Smooth muscle cell (in vitro differentiated cells): Measurements from ENCODE around the gene PACC1. TPM values are rescaled to one million over a fixed set of nuclear protein-coding genes. Genes with fewer than 3 reads are reported as not detected.

Experiments used
- DNase-seq: peaks from one replicate; lab custom pipeline; 2025; ENCODE audit not compliant: unreplicated experiment; lab: John Stamatoyannopoulos, UW
- H2AFZ ChIP-seq: fragments of 200-600 bp; sonication (generic); 2 replicates; pipeline ENCODE4 v1.6.0; 2016; ENCODE audit warnings: antibody characterized with exemption, low read depth, mild to moderate bottlenecking
- H3F3A ChIP-seq: fragments of 200-600 bp; sonication (generic); 2 replicates; pipeline ENCODE4 v1.6.0; 2017; ENCODE audit warnings: antibody characterized with exemption, low read depth
- H3K27ac ChIP-seq: fragments of 200-600 bp; sonication (generic); 2 replicates; pipeline ENCODE4 v1.5.1; 2016; ENCODE audit warnings: low read depth, mild to moderate bottlenecking
- H3K27me3 ChIP-seq: fragments of 200-600 bp; sonication (generic); 2 replicates; pipeline ENCODE4 v1.6.1; 2016; ENCODE audit warnings: low read depth, mild to moderate bottlenecking
- H3K36me3 ChIP-seq: fragments of 200-600 bp; sonication (generic); 2 replicates; pipeline ENCODE4 v1.5.1; 2016; ENCODE audit warnings: low read depth
- H3K4me1 ChIP-seq: fragments of 200-600 bp; sonication (generic); 2 replicates; pipeline ENCODE4 v1.5.1; 2016; ENCODE audit warnings: low read depth
- H3K4me2 ChIP-seq: fragments of 200-600 bp; sonication (generic); 2 replicates; pipeline ENCODE4 v1.6.0; 2016; ENCODE audit warnings: mild to moderate bottlenecking
- H3K4me3 ChIP-seq: fragments of 200-600 bp; sonication (generic); 2 replicates; pipeline ENCODE4 v1.5.1; 2016; ENCODE audit warnings: mild to moderate bottlenecking
- H3K79me2 ChIP-seq: fragments of 200-600 bp; sonication (generic); 2 replicates; pipeline ENCODE4 v1.6.0; 2016; ENCODE audit warnings: low read depth, mild to moderate bottlenecking
- H3K9ac ChIP-seq: fragments of 200-600 bp; sonication (generic); 2 replicates; pipeline ENCODE4 v1.6.0; 2016; ENCODE audit warnings: low read depth
- H3K9me3 ChIP-seq: fragments of 200-600 bp; sonication (generic); replicated peaks from 2 replicates; pipeline ENCODE4 v1.5.1; 2016; ENCODE audit warnings: low read depth
- H4K20me1 ChIP-seq: fragments of 200-600 bp; sonication (generic); 2 replicates; pipeline ENCODE4 v1.6.0; 2016; ENCODE audit warnings: low read depth
- WGBS: methylation state at CpG from one replicate; pipeline ENCODE4 v1.1.7; 2016; ENCODE audit warnings: low lambda C conversion rate; 5-methylcytosine and 5-hydroxymethylcytosine counted together
- polyA plus RNA-seq: library from polyadenylated mRNA; unstranded; fragments of >200 nt; fragmentation: Nextera tagmentation; extraction: Ambion mirVana; gene quantifications from 2 replicates; pipeline ENCODE4 v1.2.1, GENCODE V29; 2016
- total RNA-seq: library from RNA; depleted of rRNA; stranded (reverse); fragments of >200 nt; gene quantifications from 2 replicates; pipeline ENCODE4 v1.2.3, GENCODE V29; 2014
- TF ChIP-seq, protein P1 (sequence below): fragments of 200-600 bp; sonication (generic); IDR thresholded peaks from 2 replicates; pipeline ENCODE4 v1.5.1; 2017; ENCODE audit warnings: borderline replicate concordance, mild to moderate bottlenecking, antibody characterized with exemption; ENCODE audit not compliant: insufficient read depth, poor library complexity, severe bottlenecking

The PACC1 gene
- total and polyA plus RNA-seq, 2 experiments from 2014 or later: 8.5 to 8.8 TPM

DNA sequence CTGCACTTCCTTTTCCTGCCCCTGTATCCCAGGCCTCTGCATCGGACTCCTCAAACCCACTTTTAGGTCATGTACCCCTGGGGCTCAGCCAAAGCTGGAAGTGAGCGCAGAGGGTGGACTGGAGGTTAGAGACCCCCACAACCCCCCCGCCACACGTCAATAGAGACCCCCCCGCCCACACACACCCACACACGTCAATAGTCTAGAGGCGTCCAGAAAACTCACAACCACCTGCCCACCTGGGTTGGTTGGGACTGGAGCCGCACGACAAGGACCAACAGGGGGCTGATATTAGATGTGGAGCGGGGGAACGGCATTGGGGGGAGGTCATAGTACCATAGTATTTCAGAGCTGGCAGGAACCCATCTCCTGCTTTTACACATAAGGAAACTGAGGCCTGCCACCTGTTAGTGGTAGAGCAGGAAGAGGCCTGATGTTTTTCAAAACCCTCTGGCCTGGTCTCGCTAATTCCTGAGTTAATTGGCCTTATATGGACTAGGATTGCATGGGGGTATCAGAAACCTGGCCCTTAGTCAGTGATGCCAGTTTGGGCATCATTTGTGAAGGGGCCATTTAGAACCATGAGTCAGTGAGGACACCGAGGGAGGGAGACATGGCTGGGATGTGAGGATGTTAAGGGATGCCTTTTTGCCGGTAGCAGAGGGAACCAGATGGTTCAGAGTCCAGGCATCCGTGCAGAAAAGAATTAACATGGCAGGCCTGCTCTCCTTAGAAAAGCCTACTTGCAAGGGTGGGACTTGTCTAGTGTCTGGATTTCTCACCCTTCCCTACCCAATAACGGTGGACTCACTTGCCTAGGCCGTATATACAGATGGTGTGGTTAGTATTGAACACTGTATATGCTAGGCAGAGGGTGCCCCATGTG, 19.1 kb upstream of the PACC1 start:
- Histone ChIP-seq H3K4me2 (peak overlapping the region; percentile 97), H3K4me1 (no peaks in the 10 kb centered on the region), H3K9ac (no peak overlapping the region), H2AFZ (peak overlapping the region; percentile 94), H3K79me2 (no peaks in the 10 kb centered on the region), H3K27me3 (no peaks in the 10 kb centered on the region), H3K36me3 (no peaks in the 10 kb centered on the region), H3K4me3 (peak overlapping the region; percentile 76), H3K9me3 (no peaks in the 10 kb centered on the region), H3K27ac (no peak overlapping the region), H3F3A (no peaks in the 10 kb centered on the region), H4K20me1 (peaks cover 19% of the 10 kb centered on the region)
- TF ChIP-seq, protein P1, sequence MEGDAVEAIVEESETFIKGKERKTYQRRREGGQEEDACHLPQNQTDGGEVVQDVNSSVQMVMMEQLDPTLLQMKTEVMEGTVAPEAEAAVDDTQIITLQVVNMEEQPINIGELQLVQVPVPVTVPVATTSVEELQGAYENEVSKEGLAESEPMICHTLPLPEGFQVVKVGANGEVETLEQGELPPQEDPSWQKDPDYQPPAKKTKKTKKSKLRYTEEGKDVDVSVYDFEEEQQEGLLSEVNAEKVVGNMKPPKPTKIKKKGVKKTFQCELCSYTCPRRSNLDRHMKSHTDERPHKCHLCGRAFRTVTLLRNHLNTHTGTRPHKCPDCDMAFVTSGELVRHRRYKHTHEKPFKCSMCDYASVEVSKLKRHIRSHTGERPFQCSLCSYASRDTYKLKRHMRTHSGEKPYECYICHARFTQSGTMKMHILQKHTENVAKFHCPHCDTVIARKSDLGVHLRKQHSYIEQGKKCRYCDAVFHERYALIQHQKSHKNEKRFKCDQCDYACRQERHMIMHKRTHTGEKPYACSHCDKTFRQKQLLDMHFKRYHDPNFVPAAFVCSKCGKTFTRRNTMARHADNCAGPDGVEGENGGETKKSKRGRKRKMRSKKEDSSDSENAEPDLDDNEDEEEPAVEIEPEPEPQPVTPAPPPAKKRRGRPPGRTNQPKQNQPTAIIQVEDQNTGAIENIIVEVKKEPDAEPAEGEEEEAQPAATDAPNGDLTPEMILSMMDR: no peak
- DNase-seq: no peak
- WGBS: 82% methylated on average over 17 of the region's 17 CpGs

DNA sequence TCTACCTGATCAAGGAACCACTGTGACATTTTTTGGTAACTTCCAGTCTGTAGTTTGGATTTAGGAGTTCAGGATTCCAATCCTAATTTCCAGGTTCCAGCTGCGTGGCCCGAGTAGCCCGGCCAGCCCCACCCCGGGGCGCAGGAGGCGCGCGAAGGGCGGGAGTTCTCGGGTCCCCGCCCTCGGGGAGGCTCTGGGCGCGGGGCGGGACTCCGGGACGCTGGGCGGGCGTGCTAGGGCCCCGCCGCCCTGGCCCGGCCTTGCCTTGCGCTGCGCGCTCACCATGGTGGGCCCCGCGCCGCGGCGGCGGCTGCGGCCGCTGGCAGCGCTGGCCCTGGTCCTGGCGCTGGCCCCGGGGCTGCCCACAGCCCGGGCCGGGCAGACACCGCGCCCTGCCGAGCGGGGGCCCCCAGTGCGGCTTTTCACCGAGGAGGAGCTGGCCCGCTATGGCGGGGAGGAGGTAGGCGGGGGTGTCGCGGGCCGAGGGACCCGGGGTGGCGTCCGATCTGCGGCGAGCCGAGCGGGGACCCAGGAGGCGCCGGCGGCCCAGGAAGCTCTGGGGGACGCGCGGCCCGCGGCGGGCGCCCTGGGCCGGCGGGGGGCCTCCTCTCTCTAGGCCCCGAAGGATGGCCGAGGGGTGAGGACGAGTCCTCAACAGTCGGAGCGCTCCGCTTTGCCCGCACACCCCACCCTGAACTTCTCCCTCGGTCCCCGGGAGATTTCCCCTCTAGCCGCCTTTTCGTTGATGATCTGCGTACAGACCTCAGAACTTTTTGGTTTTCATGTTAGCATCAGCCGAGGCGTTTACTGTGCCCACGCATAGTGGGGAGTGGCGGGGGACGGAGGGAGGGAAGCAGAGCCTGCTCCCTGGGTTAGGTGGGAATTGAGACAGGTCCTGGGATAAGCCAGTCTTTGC, 18.2 kb upstream of the PACC1 start, which contains the start of gene NENF:
Gene NENF, plus strand, starts transcription at position 260 of the 916 bp plus-strand sequence. Its CDS starts 24 bp downstream, at position 284.
- H2AFZ ChIP-seq: peak within 1 kb of the TSS; percentile 94
- peak; percentile 29 for DNase-seq
- H3K9me3 ChIP-seq: no peaks in the 10 kb centered on the region
- H3K4me1 ChIP-seq: no peaks in the 10 kb centered on the region
- peak within 1 kb of the TSS; percentile 76 for H3K4me3 ChIP-seq
- H3K79me2 ChIP-seq: no peaks in the 10 kb centered on the region
- peaks cover 13% of the 10 kb centered on the region for H4K20me1 ChIP-seq
- no peak within 1 kb of the TSS for H3K9ac ChIP-seq
- peak within 1 kb of the TSS; percentile 97 for H3K4me2 ChIP-seq
- no peaks in the 10 kb centered on the region for H3F3A ChIP-seq
- no peaks in the 10 kb centered on the region for H3K36me3 ChIP-seq
- no peak within 1 kb of the TSS for H3K27ac ChIP-seq
- no peaks in the 10 kb centered on the region for H3K27me3 ChIP-seq
- WGBS: 1% methylated on average over 55 of the region's 86 CpGs
- TF ChIP-seq, protein P1: no peak

DNA sequence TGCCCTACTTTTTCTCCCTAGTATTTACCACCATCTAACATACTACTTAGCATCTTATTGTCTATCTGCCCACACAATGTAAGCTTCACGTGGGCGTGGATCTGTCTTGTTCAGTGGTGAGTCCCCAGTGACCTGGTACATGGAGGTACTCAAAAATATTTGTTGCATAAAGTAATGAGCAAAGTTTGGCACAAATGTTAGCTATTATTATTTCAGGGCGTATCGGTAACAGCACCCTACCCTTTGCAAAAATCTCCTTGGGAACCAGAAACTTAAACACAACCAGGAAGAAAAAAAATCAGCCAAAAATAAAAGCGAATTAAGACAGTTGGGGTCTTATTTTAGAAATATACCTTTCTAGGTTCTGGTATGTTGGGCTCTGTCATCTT, 17.6 kb upstream of the PACC1 start:
- no peak for DNase-seq
- Histone ChIP-seq H3K4me3 (peak overlapping the region; percentile 76), H4K20me1 (peaks cover 7% of the 10 kb centered on the region), H3K79me2 (no peaks in the 10 kb centered on the region), H3K9me3 (no peaks in the 10 kb centered on the region), H2AFZ (peak overlapping the region; percentile 89), H3K27ac (no peak overlapping the region), H3K4me2 (peak overlapping the region; percentile 97), H3K36me3 (no peaks in the 10 kb centered on the region), H3K4me1 (no peaks in the 10 kb centered on the region), H3K27me3 (no peaks in the 10 kb centered on the region), H3F3A (no peaks in the 10 kb centered on the region), H3K9ac (no peak overlapping the region)
- WGBS: 54% methylated on average over 5 of the region's 5 CpGs
- TF ChIP-seq, protein P1: no peak
